Ishikawa (cell line): ENCODE data around the gene PF4V1.

Experiments
- CREB1 ChIP-seq: IDR thresholded peaks from 2 replicates; pipeline ENCODE4 v1.6.1; 2012; ENCODE audit warnings: low read depth
- REST ChIP-seq: IDR thresholded peaks from 2 replicates; pipeline ENCODE4 v1.6.1; 2012; ENCODE audit warnings: low read depth, mild to moderate bottlenecking
- TAF1 ChIP-seq: IDR thresholded peaks from 2 replicates; pipeline ENCODE4 v1.6.1; 2012; ENCODE audit warnings: low read depth, mild to moderate bottlenecking
- USF1 ChIP-seq: IDR thresholded peaks from 2 replicates; pipeline ENCODE4 v1.6.1; 2012

GRCh38 chr4:73811841-73812240, 41.3 kb upstream of the PF4V1 start:
- TF ChIP-seq CREB1 (no peak), REST (no peak), TAF1 (no peak), USF1 (no peak)
